ENCODE measurements around the gene OR4D2.

Gene OR4D2

DNA sequence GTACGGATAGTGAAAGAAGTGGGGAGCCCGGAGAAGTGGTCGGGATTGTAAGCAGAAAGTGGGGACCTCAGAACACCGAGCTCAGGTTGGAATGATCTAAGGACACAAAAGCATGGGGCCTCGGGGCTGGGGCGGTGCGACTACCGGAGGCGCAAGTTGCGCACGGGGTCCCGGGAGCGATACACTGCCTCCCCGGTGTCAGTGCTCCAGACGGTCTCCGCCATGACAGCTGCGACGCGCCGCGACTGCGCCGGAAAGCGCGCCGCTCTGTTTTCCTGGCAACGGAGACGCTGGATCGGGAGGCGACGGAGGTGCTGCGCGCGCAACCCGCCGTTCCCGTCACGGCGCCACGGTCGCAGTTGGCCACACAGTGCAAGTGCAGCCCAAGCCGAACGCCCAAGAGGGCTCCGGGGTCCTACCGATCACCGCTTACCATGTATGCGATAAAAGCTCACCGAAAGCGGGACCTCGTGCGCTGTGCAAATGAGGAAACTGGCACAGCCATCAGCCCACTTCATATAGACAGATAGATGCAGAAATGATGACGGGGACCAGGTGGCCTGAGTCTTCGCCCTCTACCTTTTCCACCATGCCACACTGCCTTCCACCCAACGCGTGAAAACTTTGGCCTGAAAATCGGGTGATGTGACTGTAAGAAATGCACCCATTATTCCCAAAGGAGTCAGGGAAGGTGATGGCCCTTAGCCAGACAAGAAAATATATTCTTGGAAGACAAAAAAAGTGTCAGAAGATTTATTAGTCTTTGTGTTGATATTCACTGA lies 52.4 kb downstream of the OR4D2 start, which contains the start of gene MKS1:
TSS of gene MKS1 (minus strand) at position 249 of the 782 bp plus-strand sequence. CDS start at position 224, 25 bp downstream.
- Histone ChIP-seq H3K27me3 (peaks cover 2% of the 10 kb centered on the region), H3K4me1 (ENCODE audit: control insufficient read depth in 1 of 2, insufficient read depth in 1 of 2, low read depth in 1 of 2, low read length in 1 of 2) (peaks cover 15 to 19% of the 10 kb centered on the region in 2 experiments), H3K36me3 (no peaks in the 10 kb centered on the region), H3K9me3 (no peaks in the 10 kb centered on the region), H3K27ac (peak within 1 kb of the TSS; percentile 58), H3K4me3 (ENCODE audit: low read depth in 1 of 2, low read length in 1 of 2) (peak within 1 kb of the TSS; percentile 68 to 69)
- TF ChIP-seq, protein P1, sequence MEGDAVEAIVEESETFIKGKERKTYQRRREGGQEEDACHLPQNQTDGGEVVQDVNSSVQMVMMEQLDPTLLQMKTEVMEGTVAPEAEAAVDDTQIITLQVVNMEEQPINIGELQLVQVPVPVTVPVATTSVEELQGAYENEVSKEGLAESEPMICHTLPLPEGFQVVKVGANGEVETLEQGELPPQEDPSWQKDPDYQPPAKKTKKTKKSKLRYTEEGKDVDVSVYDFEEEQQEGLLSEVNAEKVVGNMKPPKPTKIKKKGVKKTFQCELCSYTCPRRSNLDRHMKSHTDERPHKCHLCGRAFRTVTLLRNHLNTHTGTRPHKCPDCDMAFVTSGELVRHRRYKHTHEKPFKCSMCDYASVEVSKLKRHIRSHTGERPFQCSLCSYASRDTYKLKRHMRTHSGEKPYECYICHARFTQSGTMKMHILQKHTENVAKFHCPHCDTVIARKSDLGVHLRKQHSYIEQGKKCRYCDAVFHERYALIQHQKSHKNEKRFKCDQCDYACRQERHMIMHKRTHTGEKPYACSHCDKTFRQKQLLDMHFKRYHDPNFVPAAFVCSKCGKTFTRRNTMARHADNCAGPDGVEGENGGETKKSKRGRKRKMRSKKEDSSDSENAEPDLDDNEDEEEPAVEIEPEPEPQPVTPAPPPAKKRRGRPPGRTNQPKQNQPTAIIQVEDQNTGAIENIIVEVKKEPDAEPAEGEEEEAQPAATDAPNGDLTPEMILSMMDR (IDR thresholded peaks at IDR 0.05) = peak; percentile 35

GRCh38 chr17:58219789-58220183 lies 53.0 kb downstream of the OR4D2 start:
- no peaks in the 10 kb centered on the region for H3K9me3 ChIP-seq
- TF ChIP-seq, protein P1 (IDR thresholded peaks at IDR 0.05) = no peak
- H3K4me1 ChIP-seq (ENCODE audit: control insufficient read depth in 1 of 2, insufficient read depth in 1 of 2, low read depth in 1 of 2, low read length in 1 of 2) = peaks cover 15 to 19% of the 10 kb centered on the region in 2 experiments
- peaks cover 6% of the 10 kb centered on the region for H3K27me3 ChIP-seq
- H3K27ac ChIP-seq = peak overlapping the region; percentile 58
- H3K36me3 ChIP-seq = no peaks in the 10 kb centered on the region
- peak overlapping the region; percentile 68 to 69 for H3K4me3 ChIP-seq (ENCODE audit: low read depth in 1 of 2, low read length in 1 of 2)
